WERI-Rb-1 (cell line): ENCODE results near the gene PDE8B.

ENCODE experiments used
- DNase-seq: peaks from one replicate; pipeline ENCODE4 v3.0.0-alpha.2; 2020
- H3K27ac ChIP-seq: fragments of 250-450 bp; sonication (Bioruptor Pico); 2 replicates; pipeline ENCODE4 v1.5.1; 2020; ENCODE audit warnings: mild to moderate bottlenecking, moderate library complexity
- H3K27me3 ChIP-seq: fragments of 250-450 bp; sonication (Bioruptor Pico); 2 replicates; pipeline ENCODE4 v1.5.1; 2021; ENCODE audit warnings: mild to moderate bottlenecking, low read depth, moderate library complexity; ENCODE audit not compliant: insufficient read depth, severe bottlenecking
- H3K36me3 ChIP-seq: fragments of 250-450 bp; sonication (Bioruptor Pico); 2 replicates; pipeline ENCODE4 v1.5.1; 2020; ENCODE audit warnings: mild to moderate bottlenecking, moderate library complexity
- H3K4me3 ChIP-seq: 2 replicates; pipeline ENCODE4 v1.5.1; 2011; ENCODE audit warnings: low read depth, mild to moderate bottlenecking, control low read depth, low read length
- H3K9me3 ChIP-seq: fragments of 250-450 bp; sonication (Bioruptor Pico); 2 replicates; pipeline ENCODE4 v1.5.1; 2021; ENCODE audit warnings: mild to moderate bottlenecking, moderate library complexity; ENCODE audit not compliant: severe bottlenecking
- CTCF ChIP-seq: IDR thresholded peaks from 2 replicates; pipeline ENCODE4 v1.5.1; 2011; ENCODE audit warnings: low read depth, mild to moderate bottlenecking, control low read depth, inconsistent platforms, low read length

PDE8B gene

GRCh38 chr5:77266291-77266690 lies 55.8 kb downstream of the PDE8B start:
- no peak for DNase-seq
- H3K9me3 ChIP-seq, result no peaks in the 10 kb centered on the region
- no peak overlapping the region for H3K4me3 ChIP-seq
- H3K27ac ChIP-seq, result no peak overlapping the region
- TF ChIP-seq CTCF, result no peak
- H3K36me3 ChIP-seq, result no peaks in the 10 kb centered on the region
- no peaks in the 10 kb centered on the region for H3K27me3 ChIP-seq

GRCh38 chr5:77267496-77267895 lies 57.0 kb downstream of the PDE8B start:
- no peak overlapping the region for H3K27ac ChIP-seq
- no peak for DNase-seq
- no peaks in the 10 kb centered on the region for H3K27me3 ChIP-seq
- no peak for TF ChIP-seq CTCF
- no peak overlapping the region for H3K4me3 ChIP-seq
- no peaks in the 10 kb centered on the region for H3K36me3 ChIP-seq
- H3K9me3 ChIP-seq, result no peaks in the 10 kb centered on the region

GRCh38 chr5:77272206-77272605 lies 61.7 kb downstream of the PDE8B start:
- Histone ChIP-seq H3K9me3 (no peaks in the 10 kb centered on the region), H3K27me3 (no peaks in the 10 kb centered on the region), H3K27ac (no peak overlapping the region), H3K36me3 (no peaks in the 10 kb centered on the region), H3K4me3 (no peak overlapping the region)
- no peak for DNase-seq
- TF ChIP-seq CTCF, result no peak

- H3K27me3 ChIP-seq, result no peaks in the 10 kb centered on the region
- no peak for DNase-seq
- TF ChIP-seq CTCF, result no peak
- no peak overlapping the region for H3K4me3 ChIP-seq
- H3K9me3 ChIP-seq, result no peaks in the 10 kb centered on the region
- H3K36me3 ChIP-seq, result no peaks in the 10 kb centered on the region
- H3K27ac ChIP-seq, result no peak overlapping the region
Measured at GRCh38 chr5:77277759-77278158, 67.3 kb downstream of the PDE8B start.

- Histone ChIP-seq H3K4me3 (no peak overlapping the region), H3K27me3 (no peaks in the 10 kb centered on the region), H3K36me3 (no peaks in the 10 kb centered on the region), H3K9me3 (no peaks in the 10 kb centered on the region), H3K27ac (no peak overlapping the region)
- no peak for TF ChIP-seq CTCF
- no peak for DNase-seq
Measured at GRCh38 chr5:77280036-77280435, 69.6 kb downstream of the PDE8B start.

- H3K27ac ChIP-seq, result no peak overlapping the region
- H3K27me3 ChIP-seq, result no peaks in the 10 kb centered on the region
- DNase-seq, result no peak
- H3K4me3 ChIP-seq, result no peak overlapping the region
- H3K36me3 ChIP-seq, result no peaks in the 10 kb centered on the region
- H3K9me3 ChIP-seq, result no peaks in the 10 kb centered on the region
- no peak for TF ChIP-seq CTCF
Measured at GRCh38 chr5:77281969-77282336, 71.5 kb downstream of the PDE8B start.
